Osteocyte (in vitro differentiated cells): ENCODE data around the gene VEPH1. TPM values are rescaled to one million over a fixed set of nuclear protein-coding genes. Genes with fewer than 3 reads are reported as not detected.

Source experiments
- DNase-seq: peaks from one replicate; pipeline ENCODE4 v3.0.0; 2021; ENCODE audit warnings: mixed read lengths; ENCODE audit not compliant: unreplicated experiment; ENCODE audit errors: extremely low spot score
- H3K27ac Mint-ChIP-seq: one replicate; pipeline ENCODE4 v1.8.0; 2021; ENCODE audit warnings: mild to moderate bottlenecking, mixed read lengths; ENCODE audit not compliant: unreplicated experiment
- H3K27me3 Mint-ChIP-seq: one replicate; pipeline ENCODE4 v1.8.0; 2021; ENCODE audit warnings: mixed read lengths; ENCODE audit not compliant: unreplicated experiment
- H3K36me3 Mint-ChIP-seq: one replicate; pipeline ENCODE4 v1.8.0; 2021; ENCODE audit warnings: mixed read lengths; ENCODE audit not compliant: unreplicated experiment
- H3K4me1 Mint-ChIP-seq: one replicate; pipeline ENCODE4 v1.8.0; 2021; ENCODE audit warnings: mixed read lengths; ENCODE audit not compliant: unreplicated experiment
- H3K4me3 Mint-ChIP-seq: one replicate; pipeline ENCODE4 v1.8.0; 2021; ENCODE audit warnings: mild to moderate bottlenecking, moderate library complexity, mixed read lengths; ENCODE audit not compliant: unreplicated experiment
- H3K9me3 Mint-ChIP-seq: one replicate; pipeline ENCODE4 v1.8.0; 2021; ENCODE audit warnings: mixed read lengths; ENCODE audit not compliant: unreplicated experiment
- CTCF ChIP-seq: fragments of 200-600 bp; sonication (generic); IDR thresholded peaks from 2 replicates; pipeline ENCODE4 v1.5.0; 2021; ENCODE audit warnings: antibody characterized with exemption, mild to moderate bottlenecking, moderate library complexity
- total RNA-seq: library from RNA; stranded (reverse); gene quantifications from 2 replicates; pipeline ENCODE4 v1.2.1, GENCODE V29; 2021

Gene VEPH1
- total RNA-seq, 1 donor from 2014 or later = 0.46 TPM

- Mint-ChIP-seq H3K4me3 (no peak overlapping the region), H3K36me3 (no peaks in the 10 kb centered on the region), H3K27ac (no peak overlapping the region), H3K9me3 (no peaks in the 10 kb centered on the region), H3K4me1 (peaks cover 31% of the 10 kb centered on the region), H3K27me3 (no peaks in the 10 kb centered on the region)
- TF ChIP-seq CTCF = no peak
- DNase-seq = no peak
Observed at GRCh38 chr3:157300981-157301663, 202.1 kb downstream of the VEPH1 start.

GRCh38 chr3:157300094-157300493, 203.1 kb downstream of the VEPH1 start:
- H3K4me3 Mint-ChIP-seq = no peak overlapping the region
- no peaks in the 10 kb centered on the region for H3K27me3 Mint-ChIP-seq
- no peak for TF ChIP-seq CTCF
- H3K9me3 Mint-ChIP-seq = no peaks in the 10 kb centered on the region
- H3K27ac Mint-ChIP-seq = no peak overlapping the region
- no peaks in the 10 kb centered on the region for H3K36me3 Mint-ChIP-seq
- DNase-seq = no peak
- H3K4me1 Mint-ChIP-seq = peaks cover 31% of the 10 kb centered on the region

- no peak for TF ChIP-seq CTCF
- H3K4me3 Mint-ChIP-seq = no peak overlapping the region
- H3K9me3 Mint-ChIP-seq = no peaks in the 10 kb centered on the region
- no peak for DNase-seq
- peaks cover 45% of the 10 kb centered on the region for H3K4me1 Mint-ChIP-seq
- no peak overlapping the region for H3K27ac Mint-ChIP-seq
- no peaks in the 10 kb centered on the region for H3K36me3 Mint-ChIP-seq
- H3K27me3 Mint-ChIP-seq = no peaks in the 10 kb centered on the region
Observed at GRCh38 chr3:157297328-157297915, 205.8 kb downstream of the VEPH1 start.

GRCh38 chr3:157294953-157295352, 208.3 kb downstream of the VEPH1 start:
- Mint-ChIP-seq H3K9me3 (no peaks in the 10 kb centered on the region), H3K4me3 (no peak overlapping the region), H3K27ac (peak overlapping the region; percentile 78), H3K4me1 (peaks cover 63% of the 10 kb centered on the region), H3K36me3 (no peaks in the 10 kb centered on the region), H3K27me3 (no peaks in the 10 kb centered on the region)
- no peak for TF ChIP-seq CTCF
- DNase-seq = no peak

- Mint-ChIP-seq H3K4me3 (peak overlapping the region; percentile 16), H3K27ac (peak overlapping the region; percentile 78), H3K27me3 (no peaks in the 10 kb centered on the region), H3K4me1 (peaks cover 67% of the 10 kb centered on the region), H3K36me3 (no peaks in the 10 kb centered on the region), H3K9me3 (no peaks in the 10 kb centered on the region)
- DNase-seq = no peak
- TF ChIP-seq CTCF = no peak
Observed at GRCh38 chr3:157294491-157294890, 208.7 kb downstream of the VEPH1 start.
